GM20431 (cell line): ENCODE measurements around the gene BPTF.
"Not testable (repeated sequence)": the region's sequence is repeated elsewhere in the genome, so short reads cannot be mapped to it uniquely, and the experiment has no call there.

Source experiments
- in situ Hi-C: fragments of 300-500 bp; cut with MseI, MboI; formaldehyde crosslinking; loops from one replicate; pipeline ENCODE4 v1.15.0; 2020; ENCODE audit warnings: low sequenced_read_pairs; ENCODE audit not compliant: unreplicated experiment

BPTF gene

DNA sequence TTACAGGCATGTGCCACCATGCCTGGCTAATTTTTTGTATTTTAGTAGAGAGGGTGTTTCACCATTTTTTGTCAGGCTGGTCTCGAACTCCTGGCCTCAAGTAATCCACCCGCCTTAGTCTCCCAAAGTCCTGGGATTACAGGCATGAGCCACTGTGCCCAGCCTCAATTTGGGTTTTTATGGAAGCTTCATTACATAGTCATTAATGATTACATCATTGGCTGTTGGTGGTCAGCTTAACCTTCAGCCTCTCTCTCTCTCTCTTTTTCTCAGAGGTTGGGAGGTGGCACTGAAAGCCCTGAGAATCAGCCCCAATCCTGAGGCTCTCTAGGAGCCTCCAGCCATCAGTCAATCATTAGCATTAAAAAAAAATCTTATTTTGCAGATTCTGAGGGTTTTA, 125.6 kb downstream of the BPTF start:
- in situ Hi-C loops, result no loop called here

DNA sequence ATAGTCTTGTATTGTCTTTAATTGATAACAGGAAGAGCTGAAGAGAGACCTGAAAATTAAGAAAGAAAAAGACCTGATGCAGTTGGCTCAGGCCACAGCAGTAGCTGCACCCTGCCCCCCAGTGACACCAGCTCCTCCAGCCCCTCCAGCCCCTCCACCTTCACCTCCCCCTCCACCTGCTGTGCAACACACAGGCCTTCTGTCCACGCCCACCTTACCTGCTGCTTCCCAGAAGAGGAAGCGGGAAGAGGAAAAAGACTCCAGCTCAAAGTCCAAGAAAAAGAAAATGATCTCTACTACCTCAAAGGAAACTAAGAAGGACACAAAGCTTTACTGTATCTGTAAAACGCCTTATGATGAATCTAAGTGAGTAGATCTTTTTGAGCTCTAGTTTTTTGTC, 134.2 kb downstream of the BPTF start:
- in situ Hi-C loops, result no loop called here

DNA sequence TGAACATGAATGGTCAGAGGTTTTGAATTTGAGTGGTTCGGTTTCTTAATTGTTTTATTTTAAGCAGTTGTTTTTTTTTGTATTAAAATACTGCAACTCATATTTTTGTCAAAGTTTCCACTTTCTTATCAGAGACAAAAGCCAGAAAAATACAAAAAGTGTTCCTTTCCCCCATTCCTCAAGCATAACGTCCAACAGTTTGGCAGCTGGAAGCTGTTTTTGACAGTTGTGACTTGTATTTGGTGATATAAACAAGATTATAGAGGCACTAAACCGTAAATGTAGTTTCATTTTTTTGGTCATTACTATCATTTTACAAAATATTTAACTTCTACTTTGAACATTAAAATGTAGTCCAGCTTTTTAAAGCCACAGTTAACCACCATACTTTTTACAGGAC, 135.0 kb downstream of the BPTF start:
- in situ Hi-C loops, result not testable (repeated sequence)

DNA sequence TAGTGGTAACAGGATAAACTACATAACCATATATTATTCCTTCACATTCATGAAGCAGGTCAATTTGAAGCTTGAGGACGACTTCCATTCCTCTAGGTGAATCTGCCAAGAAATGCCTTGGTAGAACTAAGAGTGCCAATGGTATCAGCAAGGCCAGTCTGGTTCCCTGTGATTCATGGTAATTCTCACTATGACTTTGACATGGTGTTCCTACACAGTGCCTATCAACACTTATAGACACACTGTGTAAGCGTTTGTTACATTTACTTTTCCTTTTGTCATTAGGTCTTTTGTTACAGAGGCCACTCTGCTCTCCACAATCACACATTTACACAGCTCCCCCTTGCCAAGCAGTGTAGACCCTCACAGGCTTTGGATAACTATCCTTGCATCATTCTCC, 136.9 kb downstream of the BPTF start:
- in situ Hi-C loops, result not testable (repeated sequence)

DNA sequence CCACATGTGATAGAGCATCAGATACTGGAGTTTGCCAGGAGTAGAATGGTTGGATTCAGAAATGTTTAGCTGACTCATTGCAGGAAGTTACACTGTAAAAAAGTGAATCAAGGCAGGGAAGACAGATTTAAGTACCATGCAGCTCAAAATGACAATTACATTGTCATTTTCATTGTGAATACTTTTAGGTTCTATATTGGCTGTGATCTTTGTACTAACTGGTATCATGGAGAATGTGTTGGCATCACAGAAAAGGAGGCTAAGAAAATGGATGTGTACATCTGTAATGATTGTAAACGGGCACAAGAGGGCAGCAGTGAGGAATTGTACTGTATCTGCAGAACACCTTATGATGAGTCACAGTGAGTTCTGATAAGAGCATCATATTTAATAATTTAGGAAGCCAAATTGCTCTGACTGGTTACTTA, 137.9 kb downstream of the BPTF start:
- in situ Hi-C loops, result not testable (repeated sequence)

DNA sequence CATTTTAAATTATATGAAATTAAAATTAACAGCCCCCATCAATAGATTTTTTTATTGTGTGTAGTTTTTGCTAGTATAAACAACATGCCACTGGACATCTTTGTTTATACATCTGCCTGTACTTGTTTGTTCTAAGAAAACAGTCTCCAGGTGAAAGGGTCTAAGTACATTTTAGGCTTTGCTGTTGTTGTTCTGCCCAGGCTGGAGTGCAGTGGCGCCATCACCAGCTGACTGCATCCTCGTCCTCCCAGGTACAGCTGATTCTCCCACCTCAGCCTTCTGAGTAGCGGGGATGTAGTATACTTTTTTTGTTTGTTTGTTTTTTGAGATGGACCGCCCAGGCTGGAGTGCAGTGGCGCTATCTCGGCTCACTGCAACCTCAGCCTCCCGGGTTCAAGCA, 145.5 kb downstream of the BPTF start:
- in situ Hi-C loops, result no loop called here

DNA sequence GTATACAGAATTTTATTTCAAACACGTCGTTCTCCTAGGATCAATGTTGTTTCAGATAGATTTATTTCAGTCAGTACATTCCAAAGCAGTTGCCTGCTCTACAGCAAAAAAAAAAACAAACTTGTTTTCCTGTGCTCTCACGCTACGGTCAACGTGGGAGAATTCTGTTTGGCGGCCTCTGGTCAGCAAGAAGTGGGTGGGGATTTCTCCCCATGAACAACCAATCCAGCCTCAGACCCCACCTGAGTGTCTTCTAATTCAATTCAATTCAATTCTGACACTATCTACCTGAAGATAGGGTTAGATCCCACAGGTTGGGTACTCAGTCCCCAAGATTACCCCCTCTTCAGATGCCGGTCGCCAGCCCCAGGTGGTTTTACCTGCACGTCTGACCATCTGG, 148.9 kb downstream of the BPTF start:
- in situ Hi-C loops, result no loop called here

DNA sequence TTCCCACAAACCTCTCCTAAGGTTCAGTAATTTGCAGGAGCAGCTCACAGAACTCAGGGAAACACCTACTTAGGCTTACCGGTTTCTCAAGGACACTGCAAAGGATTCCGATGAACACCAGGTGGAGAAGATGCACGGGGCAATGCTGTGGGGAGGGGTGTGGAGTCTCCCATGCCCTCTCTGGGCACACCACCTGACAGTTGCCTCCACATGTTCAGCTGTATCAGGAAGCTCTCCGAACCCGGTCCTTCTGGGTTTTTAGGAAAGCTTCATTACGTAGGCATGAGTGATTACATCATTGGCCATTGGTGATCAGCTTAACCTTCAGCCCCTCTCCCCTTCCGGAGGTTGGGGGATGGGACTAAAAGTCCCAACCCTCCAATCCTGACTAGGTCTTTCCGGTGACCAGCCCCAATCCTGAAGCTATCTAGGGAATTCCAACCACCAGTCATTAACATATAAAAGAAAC, 149.3 kb downstream of the BPTF start:
- in situ Hi-C loops, result no loop called here

DNA sequence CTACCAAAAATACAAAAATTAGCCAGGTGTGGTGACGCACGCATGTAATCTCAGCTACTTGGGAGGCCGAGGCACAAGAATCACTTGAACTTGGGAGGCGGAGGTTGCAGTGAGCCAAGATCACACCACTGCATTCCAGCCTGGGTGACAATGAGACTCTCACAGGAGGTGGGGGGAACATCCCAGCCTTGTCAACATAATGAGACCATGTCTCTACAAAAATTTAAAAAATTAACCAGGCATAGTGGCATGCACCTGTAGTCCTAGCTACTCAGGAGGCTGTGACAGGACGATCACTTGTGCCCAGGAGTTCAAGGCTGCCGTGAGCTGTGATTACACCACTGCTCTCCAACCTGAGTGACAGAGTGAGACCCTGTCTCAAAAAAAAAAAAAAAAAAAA, 151.0 kb downstream of the BPTF start:
- in situ Hi-C loops, result not testable (repeated sequence)

DNA sequence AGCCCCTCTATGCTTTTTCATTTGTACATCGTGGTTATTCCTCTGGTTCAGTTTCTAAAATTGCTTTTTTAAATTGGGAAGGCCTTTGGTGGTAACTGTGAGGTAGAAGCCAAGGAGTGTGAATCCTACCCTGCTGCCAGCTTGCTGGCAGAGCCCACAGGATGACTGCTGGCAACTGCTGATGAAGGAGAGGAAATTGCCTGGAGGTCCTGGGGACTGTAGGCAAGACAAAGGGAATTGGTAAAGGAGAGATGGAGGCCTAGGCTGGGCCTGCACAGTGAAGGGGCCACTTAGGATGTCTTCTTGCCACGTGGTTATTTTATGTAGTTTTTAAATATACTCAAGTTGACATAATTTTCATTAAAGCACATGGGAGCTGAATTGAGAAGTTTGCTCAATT, 155.2 kb downstream of the BPTF start:
- in situ Hi-C loops, result no loop called here

DNA sequence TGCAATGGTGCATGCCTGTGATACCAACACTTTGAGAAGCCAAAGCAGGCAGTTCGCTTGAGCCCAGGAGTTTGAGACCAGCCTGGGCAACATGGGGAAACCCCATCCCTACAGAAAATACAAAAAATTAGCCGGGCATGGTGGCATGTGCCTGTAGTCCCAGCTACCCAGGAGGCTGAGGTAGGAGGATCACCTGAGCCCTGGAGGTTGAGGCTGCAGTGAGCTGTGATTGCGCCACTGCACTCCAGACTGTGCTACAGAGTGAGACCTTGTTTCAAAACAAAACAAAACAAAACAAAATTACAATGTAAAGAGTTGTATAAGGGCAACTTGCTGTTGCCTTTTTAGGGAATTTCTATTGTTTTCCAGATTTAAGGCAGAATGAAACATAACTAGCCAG, 155.6 kb downstream of the BPTF start:
- in situ Hi-C loops, result not testable (repeated sequence)

DNA sequence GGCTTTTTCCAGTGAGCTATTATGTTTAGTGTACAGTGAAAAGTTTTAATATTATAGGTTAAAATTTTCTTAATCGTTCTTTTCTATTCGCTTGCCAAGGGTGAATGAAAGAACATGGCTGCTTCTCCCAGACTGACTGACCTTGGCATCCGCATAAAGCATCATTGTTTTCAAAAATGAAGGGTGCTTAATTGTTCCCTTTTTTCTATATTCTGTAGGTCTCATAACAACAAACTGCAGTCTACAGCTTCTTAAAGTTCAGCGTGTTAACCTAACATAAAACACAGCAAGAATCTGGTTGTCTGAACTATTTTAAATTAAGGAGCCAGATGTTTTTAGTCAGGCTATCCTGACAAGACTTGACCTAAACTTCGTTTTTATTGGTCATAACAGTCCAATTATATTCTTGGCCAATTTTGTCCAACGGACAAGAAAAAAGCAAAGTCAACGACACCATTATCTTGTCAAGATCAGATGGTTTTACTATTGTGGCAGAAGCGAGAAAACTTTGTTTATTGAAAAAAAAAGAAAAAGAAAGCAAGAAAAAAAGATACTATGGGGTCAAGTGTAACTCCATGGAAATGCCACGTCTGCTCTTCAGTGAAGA, 156.8 kb downstream of the BPTF start:
- in situ Hi-C loops, result no loop called here

DNA sequence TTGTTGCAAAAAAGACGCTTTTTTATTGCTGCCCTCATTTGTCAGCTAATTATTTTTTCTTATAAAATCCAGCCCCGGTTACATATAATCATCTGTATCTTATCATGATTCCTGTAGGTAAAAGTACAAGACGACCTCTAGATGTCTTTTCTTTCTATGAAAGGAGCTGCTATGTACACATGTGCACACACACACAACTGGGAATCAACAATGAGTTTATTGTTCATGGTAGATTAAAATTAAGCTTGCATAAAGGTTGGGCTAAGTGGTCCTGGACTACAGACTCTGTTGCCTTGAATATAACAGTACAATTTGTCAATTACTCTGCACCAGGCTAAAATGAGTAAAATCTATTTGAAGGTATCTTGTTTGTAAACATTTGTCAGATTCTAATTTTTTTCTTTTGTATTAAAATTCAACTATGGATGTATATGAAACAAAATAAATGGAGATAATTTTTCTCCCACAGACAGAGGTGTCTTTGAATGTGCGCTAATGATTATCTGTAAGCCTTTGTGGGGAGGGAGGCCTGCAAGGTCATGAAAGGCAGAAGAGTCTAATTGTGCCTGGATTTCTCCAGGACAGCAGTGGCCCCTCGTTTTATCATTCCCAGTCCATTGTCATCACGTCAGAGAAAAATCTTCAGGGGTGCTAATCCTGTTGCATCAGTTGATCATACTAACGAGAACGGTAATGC, 157.5 kb downstream of the BPTF start:
- in situ Hi-C loops, result no loop called here

DNA sequence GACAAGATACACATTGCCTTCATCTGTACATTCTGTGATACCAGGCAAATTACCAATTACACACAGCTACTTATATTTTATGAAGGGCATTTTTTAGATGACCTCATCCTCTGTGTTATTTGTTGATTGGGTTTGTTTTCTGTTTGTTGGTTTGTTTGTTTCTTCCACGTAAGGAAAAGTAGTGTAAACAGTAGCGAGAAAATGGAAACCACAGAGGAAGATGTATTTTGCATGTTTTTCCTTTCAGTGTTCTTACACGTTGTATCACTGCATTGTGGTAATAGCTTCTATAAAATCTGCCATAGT, 158.0 kb downstream of the BPTF start:
- in situ Hi-C loops, result no loop called here

DNA sequence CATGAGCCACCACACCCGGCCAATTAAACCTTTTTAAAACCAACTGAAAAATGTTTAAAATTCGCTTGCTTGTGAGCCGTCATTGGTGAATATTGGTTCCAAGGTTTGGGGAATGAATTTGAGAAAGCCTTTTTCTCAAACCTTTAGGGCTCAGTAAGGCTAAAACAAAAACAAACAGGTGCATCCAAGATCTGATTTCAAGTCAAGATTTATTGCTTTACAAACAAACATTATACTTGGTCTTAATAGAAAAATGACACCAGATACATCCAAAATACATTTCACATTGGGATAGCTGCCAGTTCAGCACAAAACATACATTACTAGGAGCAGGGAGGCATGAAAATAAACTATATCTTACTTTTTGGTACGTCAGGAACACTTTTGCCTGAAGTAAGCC, 165.6 kb downstream of the BPTF start:
- in situ Hi-C loops, result no loop called here

DNA sequence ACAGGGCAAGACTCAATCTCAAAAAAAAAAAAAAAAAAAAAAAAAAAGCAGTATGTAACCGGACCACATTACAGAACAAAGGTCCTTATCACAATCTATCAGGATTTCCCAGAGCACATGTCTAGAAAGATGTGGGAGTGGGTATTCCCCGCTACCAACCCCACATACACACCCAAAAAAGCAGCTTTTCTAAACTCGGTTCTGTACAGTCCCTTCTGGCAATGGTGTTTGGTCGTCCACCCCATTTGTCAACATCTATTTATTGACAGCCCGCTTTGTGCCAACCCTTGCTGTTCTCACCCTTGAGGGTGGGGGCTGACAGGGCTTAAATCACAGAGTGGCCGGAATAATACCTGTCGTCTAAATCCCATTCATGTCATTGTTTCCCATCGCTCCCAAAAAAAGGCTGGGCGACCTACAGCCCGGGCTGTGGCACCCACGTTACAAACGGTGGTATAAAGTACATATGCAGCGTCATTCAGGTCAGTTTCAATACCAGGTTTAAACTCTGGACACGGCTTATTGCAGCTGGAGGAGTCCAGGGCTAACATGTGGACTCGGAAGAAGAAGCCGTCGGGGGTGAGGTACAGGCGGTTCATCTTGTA, 167.3 kb downstream of the BPTF start:
- in situ Hi-C loops, result no loop called here

DNA sequence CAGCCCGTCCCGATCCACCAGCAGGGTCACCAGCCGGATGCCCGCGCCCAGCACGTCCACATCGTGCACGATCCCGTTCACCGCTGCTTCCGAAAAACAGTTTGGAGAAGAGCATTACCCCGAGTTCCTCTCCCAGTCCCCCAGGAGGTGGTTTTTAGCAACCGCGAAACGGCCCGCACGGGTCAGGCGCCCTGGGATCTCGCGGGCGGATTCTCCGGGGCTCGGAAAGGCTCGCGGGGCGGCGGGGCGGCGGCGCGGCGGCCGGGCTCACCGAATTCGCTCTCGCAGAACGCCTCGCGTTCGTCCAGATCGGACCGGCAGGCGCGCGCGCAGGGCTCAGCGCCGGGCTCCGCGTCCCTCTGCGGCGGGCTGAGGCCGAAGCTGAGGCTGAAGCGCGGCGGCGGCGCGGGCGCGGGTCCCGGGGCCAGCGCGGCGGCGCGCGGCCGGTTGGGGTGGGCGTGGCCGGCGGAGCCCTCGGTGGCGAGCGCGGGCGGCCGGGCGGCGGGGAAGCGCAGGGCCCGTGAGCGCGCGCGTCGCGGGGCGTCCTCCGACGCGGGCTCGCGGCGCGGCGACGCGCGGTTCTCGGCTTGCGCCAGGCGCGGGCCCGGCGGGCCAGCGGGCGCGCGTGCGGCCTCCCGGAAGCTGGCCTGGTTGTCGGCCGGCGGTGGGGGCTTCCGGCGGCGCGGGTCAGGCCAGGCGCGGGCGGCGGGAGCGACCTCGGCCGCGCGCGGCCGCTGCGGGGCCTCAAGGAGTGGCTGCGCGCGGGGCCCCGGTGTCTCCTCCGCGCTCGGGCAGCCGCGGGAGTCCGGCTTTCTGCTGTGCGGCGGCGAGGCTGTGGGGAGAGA, 168.1 kb downstream of the BPTF start:
- in situ Hi-C loops, result no loop called here

DNA sequence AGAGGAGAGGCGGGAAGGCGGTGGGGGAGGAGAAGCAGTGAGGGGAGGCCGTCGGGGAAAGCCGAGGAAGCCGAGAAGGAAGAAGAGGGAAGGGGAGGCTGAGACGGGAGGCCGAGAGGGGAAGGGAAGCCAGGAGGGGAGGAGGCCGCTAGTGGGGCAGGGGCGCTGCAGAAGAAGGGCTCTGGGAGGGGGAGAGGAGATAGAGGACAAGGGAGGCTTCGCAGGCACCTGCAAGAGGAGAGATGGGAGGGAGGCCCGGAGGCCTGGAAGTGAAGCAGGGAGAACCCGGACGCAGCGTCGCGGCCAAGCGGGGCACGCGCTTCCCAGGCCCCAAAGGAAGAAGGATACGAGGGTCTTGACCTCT, 168.7 kb downstream of the BPTF start:
- in situ Hi-C loops, result no loop called here

DNA sequence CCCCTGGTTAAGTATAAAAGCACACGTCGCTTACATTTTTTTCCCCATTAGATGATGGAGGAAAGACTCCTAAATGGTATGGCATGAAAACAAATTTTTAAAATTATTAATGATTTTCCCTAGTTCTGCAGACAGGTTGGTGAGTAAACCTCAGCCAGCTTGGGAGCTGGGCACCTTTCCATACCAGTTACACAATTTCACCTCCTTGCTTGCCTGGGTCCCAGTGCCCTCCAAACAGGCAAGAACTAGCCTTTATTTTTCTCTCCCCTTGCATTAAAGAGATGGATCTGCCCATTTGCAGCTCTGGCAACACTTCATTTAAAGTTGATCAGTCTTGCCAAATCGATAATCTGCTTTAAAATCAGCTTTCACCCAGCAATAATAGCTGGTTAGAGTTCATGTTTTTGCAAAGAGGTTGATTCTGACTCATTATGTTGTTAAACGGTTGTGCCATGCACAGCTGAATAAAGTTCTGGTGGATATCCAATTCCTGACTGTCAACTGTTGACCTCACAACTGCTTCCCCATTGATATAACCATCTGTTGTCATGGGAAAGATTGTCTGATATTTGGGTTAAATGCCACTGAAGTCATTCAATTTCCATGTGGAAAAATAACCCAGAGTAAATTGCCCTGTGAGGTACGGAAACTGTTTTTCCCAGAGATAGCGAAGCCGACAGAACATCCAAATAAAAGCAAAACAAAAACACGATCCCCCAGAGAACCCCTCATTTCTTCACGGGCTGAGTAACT, 169.7 kb downstream of the BPTF start:
- in situ Hi-C loops, result no loop called here

DNA sequence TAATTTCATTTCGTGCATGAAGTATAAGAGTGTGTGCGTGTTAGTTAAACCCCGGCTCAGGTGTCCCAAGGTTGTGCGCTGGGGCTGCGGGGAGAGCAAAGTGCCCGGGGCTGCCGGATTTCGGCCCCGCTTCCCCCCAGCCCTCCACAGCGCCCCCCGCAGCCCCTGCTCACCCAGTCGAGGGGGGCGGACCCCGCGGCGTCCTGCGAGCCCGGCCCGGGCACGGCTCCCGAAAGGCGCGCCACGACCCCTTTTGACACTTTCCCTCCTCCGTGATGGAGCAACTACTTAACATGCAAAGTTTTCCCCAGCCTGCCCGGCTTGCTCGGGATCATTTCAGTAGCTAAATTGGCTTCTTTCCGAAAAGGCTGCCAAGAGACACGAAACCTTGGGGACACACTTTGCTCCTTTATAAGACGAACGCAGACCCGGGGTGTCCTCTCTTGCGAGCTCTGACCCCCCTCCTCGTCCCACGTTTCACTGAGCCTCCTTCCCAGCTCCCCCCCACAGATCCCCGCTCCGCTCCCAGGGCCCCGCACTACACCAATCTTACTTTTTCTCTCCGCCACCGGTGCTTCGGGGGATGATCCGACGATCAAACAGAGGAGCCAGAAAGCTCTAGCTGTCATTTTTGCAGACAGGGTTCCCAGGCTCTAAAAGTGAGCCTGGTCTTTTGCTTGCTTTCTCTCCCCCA, 170.4 kb downstream of the BPTF start:
- in situ Hi-C loops, result no loop called here
